Measurements from ENCODE around the gene PRKCZ.

Gene PRKCZ

GRCh38 chr1:2024451-2024850 lies 25.8 kb upstream of the PRKCZ start:
- no peak overlapping the region for H3K4me3 ChIP-seq (ENCODE audit: low read depth, low read length)
- DNase-seq (ENCODE audit: low read depth, low spot score) = no peak
- in situ Hi-C loops (cut with HindIII; ENCODE audit: low sequenced_read_pairs) = no loop called here
- TF ChIP-seq CTCF (IDR thresholded peaks at IDR 0.05; ENCODE audit: low read depth, low read length) = no peak

- TF ChIP-seq CTCF (IDR thresholded peaks at IDR 0.05; ENCODE audit: low read depth, low read length) = no peak
- in situ Hi-C loops (cut with HindIII; ENCODE audit: low sequenced_read_pairs) = no loop called here
- DNase-seq (ENCODE audit: low read depth, low spot score) = no peak
Observed at GRCh38 chr1:2024887-2025286, 25.3 kb upstream of the PRKCZ start.

GRCh38 chr1:2025491-2025981 lies 24.7 kb upstream of the PRKCZ start:
- DNase-seq (ENCODE audit: low read depth, low spot score) = no peak
- in situ Hi-C loops (cut with HindIII; ENCODE audit: low sequenced_read_pairs) = no loop called here
- H3K4me3 ChIP-seq (ENCODE audit: low read depth, low read length) = no peak overlapping the region
- no peak for TF ChIP-seq CTCF (IDR thresholded peaks at IDR 0.05; ENCODE audit: low read depth, low read length)

More at GRCh38 chr1:2024887-2025286, 25.3 kb upstream of the PRKCZ start:
- no peak overlapping the region for H3K4me3 ChIP-seq (ENCODE audit: low read depth, low read length)

- no peak for TF ChIP-seq CTCF (IDR thresholded peaks at IDR 0.05; ENCODE audit: low read depth, low read length)
- in situ Hi-C loops (cut with HindIII; ENCODE audit: low sequenced_read_pairs) = no loop called here
- DNase-seq (ENCODE audit: low read depth, low spot score) = no peak
- no peak overlapping the region for H3K4me3 ChIP-seq (ENCODE audit: low read depth, low read length)
Observed at GRCh38 chr1:2027961-2028583, 22.1 kb upstream of the PRKCZ start.

GRCh38 chr1:2028870-2029560 lies 21.2 kb upstream of the PRKCZ start:
- no peak overlapping the region for H3K4me3 ChIP-seq (ENCODE audit: low read depth, low read length)
- no peak for TF ChIP-seq CTCF (IDR thresholded peaks at IDR 0.05; ENCODE audit: low read depth, low read length)
- no peak for DNase-seq (ENCODE audit: low read depth, low spot score)
- in situ Hi-C loops (cut with HindIII; ENCODE audit: low sequenced_read_pairs) = no loop called here

- H3K4me3 ChIP-seq (ENCODE audit: low read depth, low read length) = no peak overlapping the region
- in situ Hi-C loops (cut with HindIII; ENCODE audit: low sequenced_read_pairs) = no loop called here
- TF ChIP-seq CTCF (IDR thresholded peaks at IDR 0.05; ENCODE audit: low read depth, low read length) = no peak
- no peak for DNase-seq (ENCODE audit: low read depth, low spot score)
Observed at GRCh38 chr1:2029561-2029960, 20.6 kb upstream of the PRKCZ start.

Measured in astrocyte of the spinal cord (primary cell).